Measurements from ENCODE around the gene XPO5. TPM values are rescaled to one million over a fixed set of nuclear protein-coding genes. Genes with fewer than 3 reads are reported as not detected.

Gene XPO5
- total and polyA plus RNA-seq, 9 of the 15 experiments (the other 6 are each of a cell fraction or from before 2014, with no cell fraction given) = 36.0 to 170 (median 99.1) TPM

DNA sequence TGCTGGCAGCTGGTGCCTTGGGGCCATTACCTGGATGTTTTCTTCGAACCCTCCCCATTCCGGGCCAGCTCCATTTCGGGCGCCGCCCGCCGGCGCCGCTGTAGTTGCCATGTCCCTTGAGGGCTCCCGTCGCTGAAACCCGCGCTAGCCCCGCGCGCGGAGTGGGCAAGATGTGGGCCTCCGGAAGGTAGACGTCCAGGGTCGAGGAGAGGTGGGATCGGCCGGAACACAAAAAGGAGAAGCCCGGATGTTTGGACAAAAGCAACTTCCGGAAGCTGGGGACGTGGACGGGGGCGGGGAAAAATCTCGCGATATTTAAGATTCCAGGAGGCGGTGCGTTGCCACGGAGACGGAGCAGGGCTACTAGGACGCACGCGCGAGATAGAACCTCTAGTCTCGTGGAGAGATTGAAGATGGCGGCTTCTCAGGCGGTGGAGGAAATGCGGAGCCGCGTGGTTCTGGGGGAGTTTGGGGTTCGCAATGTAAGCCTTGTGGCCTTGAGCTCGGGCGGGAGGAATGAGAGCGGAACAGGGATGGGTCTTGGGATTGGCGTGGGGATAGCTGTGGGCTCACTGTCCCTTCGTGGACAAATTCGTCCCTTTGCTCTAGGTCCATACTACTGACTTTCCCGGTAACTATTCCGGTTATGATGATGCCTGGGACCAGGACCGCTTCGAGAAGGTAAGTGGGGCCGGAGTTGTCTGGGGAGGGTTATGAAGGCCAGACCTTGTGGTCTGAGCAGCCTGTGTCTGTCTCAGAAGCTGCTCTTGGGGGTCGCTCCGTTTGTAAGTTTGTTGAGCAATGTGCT, 58.9 kb downstream of the XPO5 start, which contains the start of the genes POLR1C and YIPF3 (continued):
- TF ChIP-seq, protein P1, sequence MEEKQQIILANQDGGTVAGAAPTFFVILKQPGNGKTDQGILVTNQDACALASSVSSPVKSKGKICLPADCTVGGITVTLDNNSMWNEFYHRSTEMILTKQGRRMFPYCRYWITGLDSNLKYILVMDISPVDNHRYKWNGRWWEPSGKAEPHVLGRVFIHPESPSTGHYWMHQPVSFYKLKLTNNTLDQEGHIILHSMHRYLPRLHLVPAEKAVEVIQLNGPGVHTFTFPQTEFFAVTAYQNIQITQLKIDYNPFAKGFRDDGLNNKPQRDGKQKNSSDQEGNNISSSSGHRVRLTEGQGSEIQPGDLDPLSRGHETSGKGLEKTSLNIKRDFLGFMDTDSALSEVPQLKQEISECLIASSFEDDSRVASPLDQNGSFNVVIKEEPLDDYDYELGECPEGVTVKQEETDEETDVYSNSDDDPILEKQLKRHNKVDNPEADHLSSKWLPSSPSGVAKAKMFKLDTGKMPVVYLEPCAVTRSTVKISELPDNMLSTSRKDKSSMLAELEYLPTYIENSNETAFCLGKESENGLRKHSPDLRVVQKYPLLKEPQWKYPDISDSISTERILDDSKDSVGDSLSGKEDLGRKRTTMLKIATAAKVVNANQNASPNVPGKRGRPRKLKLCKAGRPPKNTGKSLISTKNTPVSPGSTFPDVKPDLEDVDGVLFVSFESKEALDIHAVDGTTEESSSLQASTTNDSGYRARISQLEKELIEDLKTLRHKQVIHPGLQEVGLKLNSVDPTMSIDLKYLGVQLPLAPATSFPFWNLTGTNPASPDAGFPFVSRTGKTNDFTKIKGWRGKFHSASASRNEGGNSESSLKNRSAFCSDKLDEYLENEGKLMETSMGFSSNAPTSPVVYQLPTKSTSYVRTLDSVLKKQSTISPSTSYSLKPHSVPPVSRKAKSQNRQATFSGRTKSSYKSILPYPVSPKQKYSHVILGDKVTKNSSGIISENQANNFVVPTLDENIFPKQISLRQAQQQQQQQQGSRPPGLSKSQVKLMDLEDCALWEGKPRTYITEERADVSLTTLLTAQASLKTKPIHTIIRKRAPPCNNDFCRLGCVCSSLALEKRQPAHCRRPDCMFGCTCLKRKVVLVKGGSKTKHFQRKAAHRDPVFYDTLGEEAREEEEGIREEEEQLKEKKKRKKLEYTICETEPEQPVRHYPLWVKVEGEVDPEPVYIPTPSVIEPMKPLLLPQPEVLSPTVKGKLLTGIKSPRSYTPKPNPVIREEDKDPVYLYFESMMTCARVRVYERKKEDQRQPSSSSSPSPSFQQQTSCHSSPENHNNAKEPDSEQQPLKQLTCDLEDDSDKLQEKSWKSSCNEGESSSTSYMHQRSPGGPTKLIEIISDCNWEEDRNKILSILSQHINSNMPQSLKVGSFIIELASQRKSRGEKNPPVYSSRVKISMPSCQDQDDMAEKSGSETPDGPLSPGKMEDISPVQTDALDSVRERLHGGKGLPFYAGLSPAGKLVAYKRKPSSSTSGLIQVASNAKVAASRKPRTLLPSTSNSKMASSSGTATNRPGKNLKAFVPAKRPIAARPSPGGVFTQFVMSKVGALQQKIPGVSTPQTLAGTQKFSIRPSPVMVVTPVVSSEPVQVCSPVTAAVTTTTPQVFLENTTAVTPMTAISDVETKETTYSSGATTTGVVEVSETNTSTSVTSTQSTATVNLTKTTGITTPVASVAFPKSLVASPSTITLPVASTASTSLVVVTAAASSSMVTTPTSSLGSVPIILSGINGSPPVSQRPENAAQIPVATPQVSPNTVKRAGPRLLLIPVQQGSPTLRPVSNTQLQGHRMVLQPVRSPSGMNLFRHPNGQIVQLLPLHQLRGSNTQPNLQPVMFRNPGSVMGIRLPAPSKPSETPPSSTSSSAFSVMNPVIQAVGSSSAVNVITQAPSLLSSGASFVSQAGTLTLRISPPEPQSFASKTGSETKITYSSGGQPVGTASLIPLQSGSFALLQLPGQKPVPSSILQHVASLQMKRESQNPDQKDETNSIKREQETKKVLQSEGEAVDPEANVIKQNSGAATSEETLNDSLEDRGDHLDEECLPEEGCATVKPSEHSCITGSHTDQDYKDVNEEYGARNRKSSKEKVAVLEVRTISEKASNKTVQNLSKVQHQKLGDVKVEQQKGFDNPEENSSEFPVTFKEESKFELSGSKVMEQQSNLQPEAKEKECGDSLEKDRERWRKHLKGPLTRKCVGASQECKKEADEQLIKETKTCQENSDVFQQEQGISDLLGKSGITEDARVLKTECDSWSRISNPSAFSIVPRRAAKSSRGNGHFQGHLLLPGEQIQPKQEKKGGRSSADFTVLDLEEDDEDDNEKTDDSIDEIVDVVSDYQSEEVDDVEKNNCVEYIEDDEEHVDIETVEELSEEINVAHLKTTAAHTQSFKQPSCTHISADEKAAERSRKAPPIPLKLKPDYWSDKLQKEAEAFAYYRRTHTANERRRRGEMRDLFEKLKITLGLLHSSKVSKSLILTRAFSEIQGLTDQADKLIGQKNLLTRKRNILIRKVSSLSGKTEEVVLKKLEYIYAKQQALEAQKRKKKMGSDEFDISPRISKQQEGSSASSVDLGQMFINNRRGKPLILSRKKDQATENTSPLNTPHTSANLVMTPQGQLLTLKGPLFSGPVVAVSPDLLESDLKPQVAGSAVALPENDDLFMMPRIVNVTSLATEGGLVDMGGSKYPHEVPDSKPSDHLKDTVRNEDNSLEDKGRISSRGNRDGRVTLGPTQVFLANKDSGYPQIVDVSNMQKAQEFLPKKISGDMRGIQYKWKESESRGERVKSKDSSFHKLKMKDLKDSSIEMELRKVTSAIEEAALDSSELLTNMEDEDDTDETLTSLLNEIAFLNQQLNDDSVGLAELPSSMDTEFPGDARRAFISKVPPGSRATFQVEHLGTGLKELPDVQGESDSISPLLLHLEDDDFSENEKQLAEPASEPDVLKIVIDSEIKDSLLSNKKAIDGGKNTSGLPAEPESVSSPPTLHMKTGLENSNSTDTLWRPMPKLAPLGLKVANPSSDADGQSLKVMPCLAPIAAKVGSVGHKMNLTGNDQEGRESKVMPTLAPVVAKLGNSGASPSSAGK (IDR thresholded peaks at IDR 0.05) = no peak
- TF ChIP-seq PTBP1 (IDR thresholded peaks at IDR 0.05; ENCODE audit: low read depth, low read length) (no peak), TFAM (CRISPR knock-in tag; conservative IDR thresholded peaks at IDR 0.05) (no peak), SREBF1 (IDR thresholded peaks at IDR 0.05; ENCODE audit: borderline replicate concordance, low read depth, low read length) (no peak), SIN3A (IDR thresholded peaks at IDR 0.05; ENCODE audit: borderline replicate concordance in 2 of 2, control insufficient read depth in 1 of 2, low read depth in 2 of 2, low read length in 2 of 2) (peak; percentile 96 to 98), NEUROD1 (IDR thresholded peaks at IDR 0.05; ENCODE audit: borderline replicate concordance, low read depth, low read length, partially characterized antibody) (peak; percentile 92)
